Pulmonary artery endothelial cell (primary cell): ENCODE data around the gene ATR. TPM values are rescaled to one million over a fixed set of nuclear protein-coding genes. Genes with fewer than 3 reads are reported as not detected.
A peak's percentile ranks its signal among the peaks of the same experiment; 100 is the strongest.

Experiments
- DNase-seq: peaks from one replicate; pipeline ENCODE4 v3.0.0-alpha.2; 2011; ENCODE audit warnings: low read depth, low spot score
- total RNA-seq: library from RNA; depleted of rRNA; stranded (reverse); fragments of >200 nt; gene quantifications from 2 replicates; pipeline ENCODE4 v1.2.3, GENCODE V29; 2014

The ATR gene
- total RNA-seq, 1 donor from 2014 or later, result 27.4 TPM

DNA sequence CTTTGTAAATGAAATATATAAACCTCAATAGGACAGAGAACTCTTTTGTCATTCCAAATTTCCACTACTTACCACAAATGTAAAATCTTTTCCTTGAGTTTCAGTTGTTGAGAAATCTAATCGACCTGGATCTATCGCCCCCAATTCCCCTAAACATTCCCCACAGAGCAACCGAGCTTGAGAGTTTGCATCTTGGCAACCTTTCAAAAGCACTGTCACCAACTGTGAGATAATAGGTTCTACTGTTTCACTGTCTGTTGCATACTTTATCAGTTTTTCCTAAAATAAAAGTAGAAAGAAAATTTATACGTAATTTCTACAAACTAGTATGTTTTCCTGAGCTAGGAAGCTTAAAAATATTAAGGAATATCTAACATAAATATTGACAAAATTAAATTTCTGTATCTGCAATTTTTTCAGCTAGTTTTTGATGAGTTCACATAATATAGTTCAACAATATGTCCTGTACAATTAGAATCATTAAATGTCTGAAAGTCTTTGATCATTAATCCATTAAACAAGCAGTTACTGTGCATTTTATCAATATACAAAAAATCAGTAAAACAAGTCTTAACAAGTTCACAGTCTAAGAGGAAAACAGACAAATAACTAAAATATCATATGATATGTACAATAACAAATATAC lies 54.5 kb downstream of the ATR start:
- DNase-seq, result no peak

DNA sequence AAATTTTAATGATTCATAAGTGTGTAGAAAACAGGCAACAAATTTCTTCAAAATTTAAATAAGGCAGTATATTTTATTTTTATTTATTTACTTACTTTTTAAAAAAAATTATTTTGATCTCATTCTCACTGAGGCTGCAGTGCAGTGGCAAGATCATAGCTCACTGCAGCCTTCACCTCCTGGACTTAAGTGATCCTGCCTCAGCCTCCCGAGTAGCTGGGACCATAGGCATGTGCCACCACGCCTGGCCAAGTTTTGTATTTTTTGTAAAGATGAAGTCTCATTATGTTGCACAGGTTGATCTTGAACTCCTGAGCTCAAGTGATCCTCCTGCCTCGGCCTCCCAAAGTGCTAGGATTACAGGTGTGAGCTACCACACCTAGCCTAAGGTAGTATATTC lies 69.5 kb downstream of the ATR start:
- DNase-seq, result no peak

DNA sequence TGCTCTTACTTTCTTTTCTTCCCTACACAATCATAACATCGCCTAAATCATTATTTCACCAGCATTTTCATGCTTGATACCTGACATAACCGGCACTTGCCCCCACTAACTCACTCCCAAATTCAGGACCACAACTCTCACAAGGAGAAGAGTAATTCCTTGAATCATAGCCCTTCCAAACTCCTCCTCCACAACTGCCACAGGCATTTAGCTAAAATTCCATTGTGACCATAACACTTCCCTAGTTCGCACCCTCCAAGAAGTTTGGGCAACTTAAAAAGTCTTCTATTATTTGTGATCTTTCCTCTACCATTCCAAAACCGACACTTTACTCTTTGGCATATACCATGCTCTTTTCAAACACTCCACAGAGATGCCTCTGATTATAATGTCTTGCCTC lies 71.3 kb downstream of the ATR start:
- no peak for DNase-seq

DNA sequence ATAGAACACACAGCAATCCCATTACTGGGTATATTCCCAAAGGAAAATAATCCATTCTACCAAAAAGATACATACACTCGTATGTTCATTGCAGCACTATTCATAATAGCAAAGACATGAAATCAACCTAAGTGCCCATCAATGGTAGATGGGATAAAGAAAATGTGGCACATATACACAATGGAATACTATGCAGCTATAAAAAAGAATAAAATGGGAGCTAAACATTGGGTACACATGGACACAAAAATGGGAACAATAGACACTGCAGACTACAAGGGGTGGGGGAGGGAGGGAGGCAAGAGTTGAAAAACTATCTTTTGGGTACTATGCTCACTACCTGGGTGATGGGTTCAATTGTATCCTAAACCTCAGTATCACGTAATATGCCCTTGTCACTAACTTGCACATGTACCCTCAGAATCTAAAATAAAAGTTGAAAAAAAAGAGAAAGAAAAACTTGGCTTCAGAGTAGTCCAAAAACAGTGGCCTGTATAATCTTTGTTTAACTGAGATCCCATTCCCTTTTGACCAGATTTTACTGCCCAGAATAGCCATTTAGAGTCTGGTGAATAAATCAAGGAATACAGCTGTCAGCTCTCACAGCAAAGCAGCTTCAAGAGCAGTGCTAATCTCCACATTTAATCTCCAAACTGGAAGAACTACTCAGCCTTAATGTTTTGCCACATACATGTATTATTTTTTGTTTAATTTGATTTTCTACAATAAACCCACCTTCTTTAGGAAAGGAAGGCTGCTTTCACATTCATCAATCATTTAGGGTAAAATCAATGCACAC lies 76.1 kb downstream of the ATR start:
- no peak for DNase-seq

DNA sequence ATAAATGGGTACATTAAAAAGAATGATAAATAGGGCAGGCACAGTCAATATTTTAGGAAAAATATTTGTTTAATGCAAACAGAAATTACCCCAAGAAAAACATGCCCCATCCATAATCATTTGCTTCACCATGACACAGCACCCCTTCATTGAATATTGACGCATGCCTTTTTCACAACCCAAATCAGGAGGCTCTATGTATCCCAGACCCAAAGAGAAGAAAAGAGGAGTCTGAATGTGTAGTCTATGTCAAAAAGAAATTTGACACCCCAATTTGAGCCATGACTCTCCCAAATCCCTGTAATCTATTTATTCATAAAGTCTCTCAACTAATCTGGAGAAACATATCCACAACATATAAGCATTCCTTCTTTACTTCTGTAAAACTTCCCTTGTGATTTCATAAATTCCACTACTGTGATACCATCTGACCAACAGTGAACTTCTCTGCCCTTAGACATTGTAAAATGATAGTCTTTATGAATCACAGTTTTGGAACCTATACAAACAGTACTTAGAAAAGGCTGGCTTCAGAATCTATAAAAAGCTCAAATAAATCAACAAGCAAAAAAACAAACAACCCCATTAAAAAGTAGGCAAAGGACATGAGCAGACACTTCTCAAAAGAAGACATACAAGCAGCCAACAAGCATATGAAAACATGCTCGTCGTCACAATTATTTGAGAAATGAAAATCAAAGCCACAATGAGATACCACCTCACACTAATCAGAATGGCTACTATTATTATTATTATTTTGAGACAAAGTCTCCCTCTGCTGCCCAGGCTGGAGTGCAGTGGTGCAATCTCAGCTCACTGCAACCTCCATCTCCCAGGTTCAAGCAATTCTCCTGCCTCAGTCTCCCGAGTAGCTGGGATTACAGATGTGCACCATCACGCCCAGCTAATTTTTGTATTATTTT lies 77.3 kb downstream of the ATR start:
- peak; percentile 8 for DNase-seq

DNA sequence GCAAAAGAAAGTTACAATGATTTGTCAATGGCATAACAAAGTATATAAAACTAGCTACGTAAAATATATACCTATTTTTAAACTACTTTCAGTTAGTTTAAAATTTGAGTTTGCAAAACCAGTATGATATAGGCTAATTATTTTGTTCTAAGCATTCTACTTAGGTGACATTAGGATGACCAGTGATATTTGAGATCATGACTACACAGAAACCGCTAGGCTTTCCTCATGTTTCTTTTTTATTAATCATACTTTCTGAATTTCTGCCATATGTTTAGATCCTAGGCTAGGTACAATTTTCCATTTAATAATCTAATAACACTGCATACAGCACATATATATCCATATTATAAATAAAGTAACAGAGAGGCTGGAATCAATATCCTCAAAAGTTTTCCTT lies 78.3 kb downstream of the ATR start:
- DNase-seq, result no peak

DNA sequence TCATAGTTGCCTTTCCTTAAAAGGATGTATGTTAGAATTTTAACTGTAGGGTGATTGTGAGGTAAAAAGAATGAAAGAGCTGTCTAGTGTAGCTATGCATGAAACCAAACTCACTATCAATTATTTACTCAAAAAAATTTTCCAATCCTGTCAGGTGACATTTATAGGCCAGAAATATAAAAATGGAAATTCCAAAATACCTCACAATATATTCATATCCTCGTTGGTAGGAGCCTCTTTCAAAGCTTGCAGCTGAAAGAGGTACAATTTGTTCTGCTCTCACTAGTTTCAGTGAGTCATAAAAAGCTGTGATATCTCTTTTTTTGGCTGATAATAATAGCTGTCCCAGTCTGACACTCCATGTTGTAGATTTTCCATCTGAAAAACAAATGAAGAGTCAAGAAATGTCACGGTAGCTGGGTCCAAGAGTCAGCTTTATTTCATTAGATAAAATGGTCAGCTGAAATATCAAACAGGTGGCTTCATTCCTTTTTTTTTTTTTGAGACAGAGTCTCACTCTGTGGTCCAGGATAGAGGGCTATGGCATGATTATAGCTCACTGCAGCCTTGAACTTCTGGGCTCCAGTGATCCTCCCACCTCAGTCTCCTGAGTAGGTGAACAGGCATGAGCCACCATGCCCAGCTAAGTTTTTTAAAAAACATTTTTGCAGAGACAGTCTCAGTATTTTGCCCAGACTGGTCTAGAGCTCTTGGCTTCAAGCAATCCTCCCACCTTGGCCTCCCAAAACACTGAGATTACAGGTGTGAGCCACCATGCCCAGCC lies 79.9 kb downstream of the ATR start:
- no peak for DNase-seq

DNA sequence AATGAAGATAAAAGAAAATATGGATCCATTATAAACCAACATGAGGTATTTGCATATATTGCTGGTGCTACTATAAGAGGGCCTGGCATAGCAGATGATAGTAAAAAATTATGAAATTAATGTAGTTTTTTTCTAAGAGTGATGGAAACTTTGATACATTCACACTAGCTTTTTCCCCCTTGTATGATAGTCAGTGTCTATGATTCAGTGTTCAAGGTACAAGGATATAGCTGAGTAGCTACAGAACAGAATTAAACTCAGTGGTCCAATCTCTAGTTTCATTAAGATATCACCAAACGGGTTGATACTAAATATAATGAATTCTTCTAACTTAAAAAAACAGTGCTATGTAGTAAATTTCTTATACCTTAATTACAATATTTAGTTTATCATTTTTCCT lies 80.8 kb downstream of the ATR start:
- no peak for DNase-seq

DNA sequence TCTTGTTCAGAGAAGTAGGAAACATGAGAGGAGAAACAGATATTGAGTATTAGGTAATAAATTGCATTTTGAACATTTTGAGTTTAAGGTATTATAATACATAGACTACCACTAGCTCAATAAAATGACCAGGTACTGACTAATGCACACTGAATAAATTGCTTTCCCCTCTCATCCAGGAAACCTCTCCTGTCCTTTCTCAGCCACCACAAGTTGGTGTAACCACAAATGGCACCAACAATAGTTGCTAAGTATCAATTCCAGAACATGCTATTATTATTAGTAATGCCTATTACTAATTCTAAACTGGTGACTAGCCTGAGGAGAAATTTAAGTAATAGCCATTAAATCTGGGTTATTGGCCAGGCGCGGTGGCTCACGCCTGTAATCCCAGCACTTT lies 83.4 kb downstream of the ATR start:
- DNase-seq, result no peak

DNA sequence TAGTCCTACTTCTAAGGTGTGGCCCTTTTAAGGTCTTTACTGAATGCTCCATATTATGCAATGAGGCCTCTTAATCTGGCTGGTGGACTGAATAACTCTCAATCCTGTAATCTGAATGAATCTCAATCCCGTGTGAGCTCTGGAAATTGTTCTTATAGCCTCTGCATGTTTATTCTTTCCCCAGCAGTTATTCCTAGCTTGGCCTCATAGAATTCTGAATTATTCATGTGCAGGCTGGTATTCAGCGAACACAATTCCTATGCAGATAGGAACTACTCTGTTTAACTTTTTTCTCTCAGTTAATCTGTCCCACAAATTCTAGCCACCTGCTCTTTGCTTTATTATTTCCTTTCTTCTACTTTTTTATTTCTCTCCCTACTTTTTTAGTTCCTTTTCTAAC lies 86.3 kb downstream of the ATR start:
- no peak for DNase-seq

DNA sequence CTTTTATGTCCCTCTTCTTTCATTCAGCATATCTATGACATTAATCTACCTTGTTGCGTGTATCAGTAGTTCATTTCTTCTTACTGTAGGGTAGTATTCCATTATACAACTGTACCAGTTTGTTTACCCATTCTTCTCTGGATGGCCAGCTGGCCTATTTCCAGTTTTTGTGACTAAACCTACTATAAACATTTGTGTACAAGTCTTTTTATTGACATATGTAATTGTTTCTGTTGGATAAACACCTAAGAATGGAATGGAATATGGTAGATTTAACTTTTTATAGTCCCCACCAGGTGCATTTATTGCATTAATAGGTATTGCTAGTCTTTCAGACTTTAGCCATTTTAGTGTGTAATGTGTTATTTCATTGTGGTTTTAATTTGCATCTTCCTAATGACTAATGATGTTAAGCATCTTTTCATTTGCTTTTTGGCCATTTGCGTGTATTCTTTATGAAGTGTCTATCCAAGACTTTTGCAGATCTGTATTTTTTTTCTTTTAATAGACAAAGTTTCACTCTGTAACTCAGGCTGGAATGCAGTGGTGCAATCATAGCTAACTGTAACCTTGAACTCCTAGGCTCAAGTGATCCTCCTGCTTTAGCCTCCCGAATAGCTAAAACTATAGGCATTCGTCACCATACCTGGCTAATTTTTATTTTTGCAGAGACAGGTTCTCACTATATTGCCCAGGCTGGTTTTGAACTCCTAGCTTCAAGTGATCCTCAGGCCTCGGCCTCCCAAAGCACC lies 88.8 kb downstream of the ATR start:
- no peak for DNase-seq

DNA sequence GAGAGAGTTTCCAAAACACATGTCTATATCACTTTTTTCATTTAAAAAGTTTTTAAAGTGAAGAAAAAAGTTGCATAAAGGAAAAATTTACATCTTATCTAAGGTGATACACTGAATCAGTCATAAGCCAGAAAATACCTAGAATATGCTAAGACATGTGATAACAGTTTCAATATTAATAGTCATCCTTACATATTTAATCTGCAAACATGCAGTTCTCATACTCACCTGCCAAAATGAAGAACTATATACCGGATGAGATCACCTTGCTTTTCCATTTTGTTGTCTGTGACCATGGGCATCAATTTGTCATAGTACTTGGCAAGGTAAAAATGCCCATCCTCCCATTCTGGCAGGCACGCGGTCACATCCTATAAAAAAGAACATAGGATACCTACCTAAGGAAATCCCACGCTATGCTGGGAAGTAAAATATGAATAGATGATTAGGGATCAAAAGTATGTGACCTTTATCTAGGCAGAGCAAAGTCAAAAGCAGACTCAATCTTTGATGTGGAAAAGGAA lies 93.6 kb downstream of the ATR start:
- no peak for DNase-seq

DNA sequence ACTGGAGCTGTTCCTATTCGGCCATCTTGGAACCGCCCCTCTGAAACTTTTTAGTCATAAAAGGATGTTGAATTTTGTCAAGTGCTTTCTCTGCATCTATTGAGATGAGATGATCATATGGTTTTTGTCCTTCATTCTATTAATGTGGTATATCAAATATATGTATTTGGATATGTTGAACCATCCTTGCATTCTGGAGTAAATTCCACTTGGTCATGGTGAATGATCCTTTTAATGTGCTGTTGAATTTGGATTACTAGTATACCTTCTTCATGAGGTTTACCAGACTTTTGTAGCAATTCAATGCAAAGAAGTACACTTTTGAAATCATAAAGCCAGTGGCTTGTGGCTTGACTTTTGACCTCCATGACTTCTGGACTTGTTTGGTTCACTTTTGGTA lies 97.3 kb downstream of the ATR start:
- DNase-seq, result no peak

DNA sequence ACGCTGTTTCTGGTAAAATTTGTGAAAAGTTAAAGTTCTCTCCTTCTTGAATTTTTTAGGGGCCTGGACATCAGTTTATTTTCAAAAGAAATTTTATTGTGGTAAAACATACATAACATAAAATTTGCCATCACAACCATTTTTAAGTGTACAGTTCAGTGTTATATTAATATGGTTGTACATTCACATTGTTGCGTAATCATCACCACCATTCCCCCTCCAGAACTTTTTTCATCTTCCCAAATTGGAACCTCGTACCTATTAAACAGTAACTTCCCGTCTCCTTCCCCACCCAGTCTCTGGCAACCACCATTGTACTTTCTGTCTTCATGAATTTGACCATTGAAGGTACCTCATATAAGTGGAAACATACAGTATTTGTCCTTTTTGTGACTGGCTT lies 107.7 kb downstream of the ATR start:
- DNase-seq, result no peak

DNA sequence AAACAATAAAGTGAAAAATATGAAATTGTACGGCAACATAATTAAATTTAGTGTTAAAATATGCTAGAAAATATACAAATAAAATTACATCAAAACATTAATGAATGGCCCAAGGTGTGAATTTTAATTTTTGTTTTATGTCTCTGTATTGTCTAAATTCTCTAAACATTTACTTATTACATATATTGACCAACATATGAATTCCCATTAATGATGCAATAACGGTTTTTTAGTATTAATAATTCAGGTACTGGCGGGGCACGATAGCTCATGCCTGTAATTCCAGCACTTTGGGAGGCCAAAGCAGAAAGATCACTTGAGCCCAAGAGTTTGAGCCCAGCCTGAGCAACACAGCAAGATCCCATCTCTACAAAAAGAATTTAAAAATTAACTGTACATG lies 110.1 kb downstream of the ATR start:
- DNase-seq, result no peak

DNA sequence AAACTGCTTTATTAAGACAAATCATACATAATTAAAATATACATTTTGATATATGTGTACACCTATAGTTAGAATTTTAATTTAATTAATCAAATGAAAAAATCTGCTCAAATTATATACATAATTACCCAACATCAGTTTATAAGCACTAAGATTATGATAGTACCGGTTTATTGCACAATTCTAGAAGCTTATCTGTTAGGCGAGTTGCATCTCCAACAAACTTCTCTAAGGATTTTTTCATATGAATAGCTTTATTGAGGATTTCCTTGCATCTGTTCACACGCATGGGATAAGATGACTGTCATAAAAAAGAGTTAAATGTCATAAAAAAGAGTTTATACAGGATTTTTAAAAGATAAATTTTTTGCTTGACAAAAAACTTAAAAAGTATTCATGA lies 110.8 kb downstream of the ATR start:
- DNase-seq, result no peak

DNA sequence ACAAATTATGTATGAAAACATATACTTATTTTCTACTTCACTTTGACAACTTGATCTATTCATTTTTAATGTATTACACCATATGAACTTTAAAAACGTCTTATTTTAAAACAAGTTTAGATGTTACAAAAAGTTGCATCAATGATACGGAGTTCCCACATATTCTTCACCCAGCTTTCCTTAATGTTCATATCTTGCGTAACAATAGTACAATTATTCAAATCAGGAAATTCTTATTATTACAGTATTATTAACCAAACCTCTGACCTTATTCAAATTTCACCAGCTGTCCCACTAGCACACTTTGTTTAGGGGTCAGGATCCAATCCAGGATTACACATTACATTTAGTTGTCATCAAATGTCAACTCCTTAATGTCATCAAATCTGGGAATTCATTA lies 117.8 kb downstream of the ATR start:
- DNase-seq, result no peak

DNA sequence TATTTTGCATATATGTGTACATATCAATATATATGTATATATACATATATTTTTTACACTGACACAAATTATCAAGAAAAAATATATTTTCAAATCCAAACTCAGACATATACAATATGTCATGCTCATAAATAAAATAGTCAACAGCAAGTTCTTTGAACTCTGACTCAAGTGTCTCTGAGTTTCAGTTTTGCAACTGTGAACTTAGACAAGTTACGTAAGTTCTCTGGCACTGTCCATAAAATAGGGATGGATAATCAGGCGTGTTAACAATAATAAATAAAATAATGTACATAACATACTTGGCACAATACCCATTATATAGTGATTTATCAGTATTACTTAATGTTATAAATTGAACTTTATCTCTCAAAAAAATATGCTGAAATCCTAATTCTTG lies 118.6 kb downstream of the ATR start:
- no peak for DNase-seq

DNA sequence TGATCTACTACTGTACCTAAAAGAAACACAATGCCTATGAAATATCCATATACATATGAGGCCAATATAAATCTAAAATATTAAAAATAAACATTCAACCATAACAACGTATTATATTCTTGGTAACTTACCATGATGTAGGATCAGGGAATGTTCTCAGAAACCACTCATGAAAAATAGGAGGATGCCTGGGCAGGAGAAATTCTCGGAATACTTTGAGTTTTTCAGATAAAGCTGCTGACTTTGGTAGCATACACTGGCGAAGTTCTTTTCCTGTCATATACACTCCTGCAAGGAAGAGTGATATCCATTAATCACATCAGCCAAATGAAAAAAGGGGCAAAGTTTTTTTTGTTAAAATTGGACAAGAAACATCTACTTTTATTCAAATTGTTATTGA lies 119.4 kb downstream of the ATR start:
- no peak for DNase-seq

DNA sequence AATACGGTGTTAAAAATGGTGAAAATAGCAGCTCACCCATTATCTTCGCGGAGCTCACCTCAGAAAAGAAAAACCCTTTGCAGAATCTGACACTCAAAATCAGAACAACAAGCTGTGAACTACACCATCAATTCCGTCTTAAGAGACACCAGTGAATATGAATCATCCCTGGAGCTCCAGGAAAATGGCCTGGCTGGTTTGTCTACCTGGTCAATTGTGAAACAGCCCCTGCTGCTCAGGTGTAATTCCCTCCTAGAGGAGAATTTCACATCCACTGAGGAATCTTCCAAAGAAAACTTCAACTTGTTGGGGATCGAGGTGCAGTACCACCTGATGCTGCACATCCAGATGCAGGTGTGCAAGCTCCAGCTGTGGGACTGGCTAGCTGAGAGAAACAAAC lies 127.7 kb downstream of the ATR start:
- DNase-seq, result no peak

DNA sequence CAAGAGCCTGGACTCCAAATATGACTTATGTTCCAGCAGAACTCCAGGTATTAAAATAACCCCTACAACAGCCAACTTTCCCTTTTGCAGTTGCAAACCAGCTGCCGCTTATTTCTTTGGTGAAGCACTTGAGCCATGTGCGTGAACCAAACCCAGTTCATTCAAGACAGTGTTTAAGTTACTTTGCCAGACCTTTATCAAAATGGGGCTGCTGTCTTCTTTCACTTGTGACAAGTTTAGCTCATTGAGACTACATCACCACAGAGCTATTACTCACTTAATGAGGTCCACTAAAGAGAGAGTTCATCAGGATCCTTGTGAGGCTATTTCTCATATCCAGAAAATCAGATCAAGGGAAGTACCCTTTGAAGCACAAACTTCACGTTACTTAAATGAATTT lies 128.3 kb downstream of the ATR start:
- DNase-seq, result no peak
